ENCODE results near the gene STOX1. TPM values are rescaled to one million over a fixed set of nuclear protein-coding genes. Genes with fewer than 3 reads are reported as not detected.
"Not testable (repeated sequence)": the region's sequence is repeated elsewhere in the genome, so short reads cannot be mapped to it uniquely, and the experiment has no call there.

Gene STOX1
- total and polyA plus RNA-seq, 2 of the 8 experiments (the other 6 are each of a cell fraction or from before 2014, with no cell fraction given), result 0.92 to 2.6 TPM

DNA sequence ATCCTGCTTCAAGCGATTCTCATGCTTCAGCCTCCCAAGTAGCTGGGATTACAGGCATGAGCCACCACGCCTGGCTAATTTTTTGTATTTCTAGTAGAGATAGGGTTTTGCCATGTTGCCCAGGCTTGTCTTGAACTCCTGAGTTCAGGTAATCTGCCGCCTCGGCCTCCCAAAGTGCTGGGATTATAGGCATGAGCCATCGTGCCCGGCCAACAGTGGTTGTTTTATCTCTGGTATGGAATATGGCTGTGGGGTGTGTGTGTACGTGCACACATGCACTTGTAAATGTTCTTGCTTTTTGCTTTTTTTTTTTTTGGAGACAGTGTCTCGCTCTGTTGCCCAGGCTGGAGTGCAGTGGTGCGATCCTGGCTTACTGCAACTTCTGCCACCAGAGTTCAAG, 13.3 kb downstream of the STOX1 start:
- H3K4ac ChIP-seq (replicated peaks; ENCODE audit: insufficient read length, low read depth, low read length); H3K23ac ChIP-seq (ENCODE audit: insufficient read length); FAIRE-seq; H3K36me3 ChIP-seq (ENCODE audit: control insufficient read depth in 2 of 4, insufficient read depth in 4 of 4, low read length in 3 of 4); H2BK15ac ChIP-seq (ENCODE audit: low read length); H4K8ac ChIP-seq (ENCODE audit: extremely low read depth, insufficient read depth, low read length); H3K27me3 ChIP-seq (replicated peaks in 1 of 4; ENCODE audit: control insufficient read depth in 3 of 4, extremely low read depth in 1 of 4, insufficient read depth in 3 of 4, low read length in 3 of 4); DNase-seq (ENCODE audit: low read depth in 1 of 2, low spot score in 2 of 2); H3K9ac ChIP-seq (replicated peaks in 1 of 4; ENCODE audit: extremely low read depth in 1 of 4, low read depth in 3 of 4, low read length in 3 of 4); H3K79me1 ChIP-seq (ENCODE audit: low read depth, low read length); H2AFZ ChIP-seq (ENCODE audit: low read length); H3K4me1 ChIP-seq (replicated peaks in 1 of 4; ENCODE audit: control insufficient read depth in 3 of 4, insufficient read depth in 4 of 4, low read length in 3 of 4); H3K23me2 ChIP-seq (ENCODE audit: low read depth, low read length); H3K4me3 ChIP-seq (ENCODE audit: extremely low read depth in 1 of 4, insufficient read depth in 2 of 4, low read depth in 3 of 4, low read length in 4 of 4); H2AK5ac ChIP-seq (ENCODE audit: low read depth, low read length); H4K5ac ChIP-seq (ENCODE audit: insufficient read length, low read depth, low read length); H3K79me2 ChIP-seq (ENCODE audit: control insufficient read depth in 1 of 2, insufficient read depth in 2 of 2, low read length in 2 of 2); H3K14ac ChIP-seq (ENCODE audit: insufficient read length); H4K20me1 ChIP-seq (replicated peaks in 1 of 2; ENCODE audit: control insufficient read depth in 1 of 2, insufficient read depth in 2 of 2, low read length in 2 of 2); H3K18ac ChIP-seq (ENCODE audit: extremely low read depth, low read length); H2BK5ac ChIP-seq (ENCODE audit: low read depth, low read length); H3K9me3 ChIP-seq (ENCODE audit: insufficient read depth in 2 of 2, low read depth in 1 of 2, low read length in 1 of 2); POLR2A ChIA-PET (ENCODE audit: partially characterized antibody); H2BK20ac ChIP-seq (ENCODE audit: low read length); H3K27ac ChIP-seq (ENCODE audit: low read depth, low read length); H3K56ac ChIP-seq (replicated peaks; ENCODE audit: insufficient read length, low read depth, low read length); CTCF ChIA-PET (ENCODE audit: partially characterized antibody); H3K4me2 ChIP-seq (ENCODE audit: insufficient read depth in 1 of 2, low read depth in 2 of 2, low read length in 2 of 2); H4K91ac ChIP-seq (replicated peaks; ENCODE audit: insufficient read length, low read length); H2BK12ac ChIP-seq (ENCODE audit: low read depth, low read length); H2BK120ac ChIP-seq (replicated peaks; ENCODE audit: low read depth, low read length): not testable (repeated sequence)
- 95% methylated on average over 8 of the region's 9 CpGs; no CpG with 5 or more reads in 1 of the 2 experiments for WGBS, 2 experiments (ENCODE audit: extremely low coverage in 1 of 2, insufficient coverage in 1 of 2, insufficient read length in 1 of 2, insufficient replicate concordance in 2 of 2, low coverage in 1 of 2, low lambda C conversion rate in 2 of 2, missing lambda C conversion rate in 1 of 2)

Measured in H1 (cell line).